Epithelial cell of esophagus (primary cell): ENCODE measurements around the gene FIG4.

Source experiments
- DNase-seq: peaks from one replicate; pipeline ENCODE4 v3.0.0; 2010; ENCODE audit warnings: low read depth
- H3K4me3 ChIP-seq: 2 replicates; pipeline ENCODE4 v1.5.1; 2011; ENCODE audit warnings: mild to moderate bottlenecking, low read length, control low read depth
- CTCF ChIP-seq: IDR thresholded peaks from 2 replicates; pipeline ENCODE4 v1.5.1; 2011; ENCODE audit warnings: low read depth, mild to moderate bottlenecking, low read length, control low read depth, inconsistent platforms; ENCODE audit not compliant: insufficient read depth; ENCODE audit errors: missing control alignments

Gene FIG4

GRCh38 chr6:109793792-109794191 is 102.7 kb downstream of the FIG4 start:
- peak; percentile 96 for DNase-seq
- no peak for TF ChIP-seq CTCF
- no peak overlapping the region for H3K4me3 ChIP-seq

- peak; percentile 55 for DNase-seq
- no peak overlapping the region for H3K4me3 ChIP-seq
- TF ChIP-seq CTCF, result no peak
Measured at GRCh38 chr6:109794201-109794923, 103.3 kb downstream of the FIG4 start.

GRCh38 chr6:109795994-109796555 is 105.0 kb downstream of the FIG4 start:
- no peak for TF ChIP-seq CTCF
- no peak for DNase-seq
- H3K4me3 ChIP-seq, result no peak overlapping the region

GRCh38 chr6:109799129-109799528 is 108.0 kb downstream of the FIG4 start:
- no peak overlapping the region for H3K4me3 ChIP-seq
- no peak for DNase-seq
- TF ChIP-seq CTCF, result no peak

GRCh38 chr6:109799664-109800063 is 108.6 kb downstream of the FIG4 start:
- DNase-seq, result peak; percentile 22
- TF ChIP-seq CTCF, result no peak

GRCh38 chr6:109800771-109801170 is 109.7 kb downstream of the FIG4 start:
- no peak for TF ChIP-seq CTCF
- no peak overlapping the region for H3K4me3 ChIP-seq
- DNase-seq, result peak; percentile 67

More at GRCh38 chr6:109799664-109800063, 108.6 kb downstream of the FIG4 start:
- H3K4me3 ChIP-seq, result no peak overlapping the region

GRCh38 chr6:109801794-109802193 is 110.7 kb downstream of the FIG4 start:
- no peak for TF ChIP-seq CTCF
- no peak for DNase-seq
- no peak overlapping the region for H3K4me3 ChIP-seq
